HEK293 (cell line): ENCODE results near the gene KPNA1.

Experiments
- GLI4 ChIP-seq: fragments of 450-650 bp; formaldehyde crosslinking; IDR thresholded peaks from 2 replicates; pipeline ENCODE4 v1.5.1; 2016; ENCODE audit warnings: missing biosample characterization, missing genetic modification characterization
- HIC1 ChIP-seq: fragments of 450-650 bp; formaldehyde crosslinking; IDR thresholded peaks from 2 replicates; pipeline ENCODE4 v1.5.1; 2016; ENCODE audit warnings: missing biosample characterization, missing genetic modification characterization
- MYNN ChIP-seq: fragments of 450-650 bp; formaldehyde crosslinking; IDR thresholded peaks from 2 replicates; pipeline ENCODE4 v1.5.1; 2016; ENCODE audit warnings: missing biosample characterization, missing genetic modification characterization, borderline replicate concordance
- OVOL3 ChIP-seq: fragments of 450-650 bp; formaldehyde crosslinking; IDR thresholded peaks from 2 replicates; pipeline ENCODE4 v1.5.1; 2016; ENCODE audit warnings: missing biosample characterization, missing genetic modification characterization
- PATZ1 ChIP-seq: fragments of 450-650 bp; formaldehyde crosslinking; IDR thresholded peaks from 2 replicates; pipeline ENCODE4 v1.5.1; 2016; ENCODE audit warnings: missing biosample characterization, missing genetic modification characterization
- SCRT2 ChIP-seq: fragments of 450-650 bp; formaldehyde crosslinking; IDR thresholded peaks from 2 replicates; pipeline ENCODE4 v1.5.1; 2016; ENCODE audit warnings: missing biosample characterization, missing genetic modification characterization
- ZBTB11 ChIP-seq: fragments of 450-650 bp; formaldehyde crosslinking; conservative IDR thresholded peaks from 2 replicates; pipeline ENCODE4 v1.5.1; 2016; ENCODE audit warnings: low read depth, missing biosample characterization, missing genetic modification characterization
- ZBTB26 ChIP-seq: fragments of 450-650 bp; formaldehyde crosslinking; optimal IDR thresholded peaks from 2 replicates; pipeline ENCODE3; 2016; ENCODE audit warnings: missing biosample characterization, mild to moderate bottlenecking, missing genetic modification characterization
- ZFP37 ChIP-seq: fragments of 450-650 bp; formaldehyde crosslinking; IDR thresholded peaks from 2 replicates; pipeline ENCODE4 v1.5.1; 2016; ENCODE audit warnings: missing biosample characterization, missing genetic modification characterization
- ZNF202 ChIP-seq: fragments of 450-650 bp; formaldehyde crosslinking; IDR thresholded peaks from 2 replicates; pipeline ENCODE4 v1.5.1; 2016; ENCODE audit warnings: missing biosample characterization, missing genetic modification characterization, borderline replicate concordance
- ZNF335 ChIP-seq: fragments of 450-650 bp; formaldehyde crosslinking; conservative IDR thresholded peaks from 2 replicates; pipeline ENCODE4 v1.5.1; 2016; ENCODE audit warnings: missing biosample characterization, missing genetic modification characterization
- ZNF394 ChIP-seq: fragments of 450-650 bp; formaldehyde crosslinking; IDR thresholded peaks from 2 replicates; pipeline ENCODE4 v1.5.1; 2016; ENCODE audit warnings: missing biosample characterization, missing genetic modification characterization, mild to moderate bottlenecking, moderate library complexity, borderline replicate concordance
- ZNF558 ChIP-seq: fragments of 450-650 bp; formaldehyde crosslinking; IDR thresholded peaks from 2 replicates; pipeline ENCODE4 v1.5.1; 2016; ENCODE audit warnings: missing biosample characterization, missing genetic modification characterization
- ZNF560 ChIP-seq: fragments of 450-650 bp; formaldehyde crosslinking; IDR thresholded peaks from 2 replicates; pipeline ENCODE4 v1.5.1; 2017; ENCODE audit warnings: missing biosample characterization, missing genetic modification characterization, borderline replicate concordance
- ZNF624 ChIP-seq: fragments of 450-650 bp; formaldehyde crosslinking; IDR thresholded peaks from 2 replicates; pipeline ENCODE4 v1.5.1; 2017; ENCODE audit warnings: missing biosample characterization, missing genetic modification characterization
- ZNF629 ChIP-seq: fragments of 450-650 bp; formaldehyde crosslinking; IDR thresholded peaks from 2 replicates; pipeline ENCODE4 v1.5.1; 2017; ENCODE audit warnings: missing biosample characterization, missing genetic modification characterization
- ZNF707 ChIP-seq: fragments of 450-650 bp; formaldehyde crosslinking; IDR thresholded peaks from 2 replicates; pipeline ENCODE4 v1.5.1; 2016; ENCODE audit warnings: missing biosample characterization, missing genetic modification characterization
- ZNF791 ChIP-seq: fragments of 450-650 bp; formaldehyde crosslinking; IDR thresholded peaks from 2 replicates; pipeline ENCODE4 v1.5.1; 2016; ENCODE audit warnings: missing biosample characterization, missing genetic modification characterization
- TF ChIP-seq, protein P1 (sequence below): fragments of 450-650 bp; formaldehyde crosslinking; IDR thresholded peaks from 2 replicates; pipeline ENCODE4 v1.5.1; 2016; ENCODE audit warnings: missing biosample characterization, missing genetic modification characterization
- TF ChIP-seq, protein P2 (sequence below): fragments of 450-650 bp; formaldehyde crosslinking; IDR thresholded peaks from 2 replicates; pipeline ENCODE4 v1.5.1; 2016; ENCODE audit warnings: missing biosample characterization, missing genetic modification characterization
- TF ChIP-seq, protein P3 (sequence below): fragments of 450-650 bp; formaldehyde crosslinking; IDR thresholded peaks from 2 replicates; pipeline ENCODE4 v1.5.1; 2017; ENCODE audit warnings: missing biosample characterization, missing genetic modification characterization
- TF ChIP-seq, protein P4 (sequence below): fragments of 450-650 bp; formaldehyde crosslinking; IDR thresholded peaks from 2 replicates; pipeline ENCODE4 v1.5.1; 2017; ENCODE audit warnings: missing biosample characterization, missing genetic modification characterization

KPNA1 gene

GRCh38 chr3:122564155-122564912 lies 49.6 kb upstream of the KPNA1 start, which contains the start of the genes DTX3L and PARP9 (continued):
- TF ChIP-seq HIC1 (tag by site-specific recombination) (no peak), ZNF791 (tag by site-specific recombination) (no peak), ZFP37 (tag by site-specific recombination) (peak; percentile 37; the same call in 1 of the 2 replicates), ZNF707 (tag by site-specific recombination) (no peak), ZBTB11 (tag by site-specific recombination) (peak; percentile 66; the same call in 1 of the 2 replicates), OVOL3 (tag by site-specific recombination) (no peak), SCRT2 (tag by site-specific recombination) (0 out of 2 replicates have a peak, but pooled peaks have one; percentile 6), MYNN (tag by site-specific recombination) (no peak), ZNF624 (tag by site-specific recombination) (no peak), ZNF335 (tag by site-specific recombination) (peak; percentile 71), ZBTB26 (tag by site-specific recombination) (peak; percentile 91), PATZ1 (peak; percentile 87), ZNF560 (tag by site-specific recombination) (no peak), ZNF629 (tag by site-specific recombination) (no peak; the same call in 1 of the 2 replicates), ZNF394 (peak; percentile 57; the same call in 1 of the 2 replicates), GLI4 (tag by site-specific recombination) (no peak), ZNF202 (tag by site-specific recombination) (no peak), ZNF558 (no peak)
- TF ChIP-seq, protein P1, sequence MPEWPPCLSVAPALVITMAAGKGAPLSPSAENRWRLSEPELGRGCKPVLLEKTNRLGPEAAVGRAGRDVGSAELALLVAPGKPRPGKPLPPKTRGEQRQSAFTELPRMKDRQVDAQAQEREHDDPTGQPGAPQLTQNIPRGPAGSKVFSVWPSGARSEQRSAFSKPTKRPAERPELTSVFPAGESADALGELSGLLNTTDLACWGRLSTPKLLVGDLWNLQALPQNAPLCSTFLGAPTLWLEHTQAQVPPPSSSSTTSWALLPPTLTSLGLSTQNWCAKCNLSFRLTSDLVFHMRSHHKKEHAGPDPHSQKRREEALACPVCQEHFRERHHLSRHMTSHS: no peak
- TF ChIP-seq, protein P2, sequence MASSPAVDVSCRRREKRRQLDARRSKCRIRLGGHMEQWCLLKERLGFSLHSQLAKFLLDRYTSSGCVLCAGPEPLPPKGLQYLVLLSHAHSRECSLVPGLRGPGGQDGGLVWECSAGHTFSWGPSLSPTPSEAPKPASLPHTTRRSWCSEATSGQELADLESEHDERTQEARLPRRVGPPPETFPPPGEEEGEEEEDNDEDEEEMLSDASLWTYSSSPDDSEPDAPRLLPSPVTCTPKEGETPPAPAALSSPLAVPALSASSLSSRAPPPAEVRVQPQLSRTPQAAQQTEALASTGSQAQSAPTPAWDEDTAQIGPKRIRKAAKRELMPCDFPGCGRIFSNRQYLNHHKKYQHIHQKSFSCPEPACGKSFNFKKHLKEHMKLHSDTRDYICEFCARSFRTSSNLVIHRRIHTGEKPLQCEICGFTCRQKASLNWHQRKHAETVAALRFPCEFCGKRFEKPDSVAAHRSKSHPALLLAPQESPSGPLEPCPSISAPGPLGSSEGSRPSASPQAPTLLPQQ (tag by site-specific recombination): 0 out of 2 replicates have a peak, but pooled peaks have one; percentile 62
- TF ChIP-seq, protein P3, sequence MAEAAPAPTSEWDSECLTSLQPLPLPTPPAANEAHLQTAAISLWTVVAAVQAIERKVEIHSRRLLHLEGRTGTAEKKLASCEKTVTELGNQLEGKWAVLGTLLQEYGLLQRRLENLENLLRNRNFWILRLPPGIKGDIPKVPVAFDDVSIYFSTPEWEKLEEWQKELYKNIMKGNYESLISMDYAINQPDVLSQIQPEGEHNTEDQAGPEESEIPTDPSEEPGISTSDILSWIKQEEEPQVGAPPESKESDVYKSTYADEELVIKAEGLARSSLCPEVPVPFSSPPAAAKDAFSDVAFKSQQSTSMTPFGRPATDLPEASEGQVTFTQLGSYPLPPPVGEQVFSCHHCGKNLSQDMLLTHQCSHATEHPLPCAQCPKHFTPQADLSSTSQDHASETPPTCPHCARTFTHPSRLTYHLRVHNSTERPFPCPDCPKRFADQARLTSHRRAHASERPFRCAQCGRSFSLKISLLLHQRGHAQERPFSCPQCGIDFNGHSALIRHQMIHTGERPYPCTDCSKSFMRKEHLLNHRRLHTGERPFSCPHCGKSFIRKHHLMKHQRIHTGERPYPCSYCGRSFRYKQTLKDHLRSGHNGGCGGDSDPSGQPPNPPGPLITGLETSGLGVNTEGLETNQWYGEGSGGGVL (tag by site-specific recombination): peak; percentile 62
- TF ChIP-seq, protein P4, sequence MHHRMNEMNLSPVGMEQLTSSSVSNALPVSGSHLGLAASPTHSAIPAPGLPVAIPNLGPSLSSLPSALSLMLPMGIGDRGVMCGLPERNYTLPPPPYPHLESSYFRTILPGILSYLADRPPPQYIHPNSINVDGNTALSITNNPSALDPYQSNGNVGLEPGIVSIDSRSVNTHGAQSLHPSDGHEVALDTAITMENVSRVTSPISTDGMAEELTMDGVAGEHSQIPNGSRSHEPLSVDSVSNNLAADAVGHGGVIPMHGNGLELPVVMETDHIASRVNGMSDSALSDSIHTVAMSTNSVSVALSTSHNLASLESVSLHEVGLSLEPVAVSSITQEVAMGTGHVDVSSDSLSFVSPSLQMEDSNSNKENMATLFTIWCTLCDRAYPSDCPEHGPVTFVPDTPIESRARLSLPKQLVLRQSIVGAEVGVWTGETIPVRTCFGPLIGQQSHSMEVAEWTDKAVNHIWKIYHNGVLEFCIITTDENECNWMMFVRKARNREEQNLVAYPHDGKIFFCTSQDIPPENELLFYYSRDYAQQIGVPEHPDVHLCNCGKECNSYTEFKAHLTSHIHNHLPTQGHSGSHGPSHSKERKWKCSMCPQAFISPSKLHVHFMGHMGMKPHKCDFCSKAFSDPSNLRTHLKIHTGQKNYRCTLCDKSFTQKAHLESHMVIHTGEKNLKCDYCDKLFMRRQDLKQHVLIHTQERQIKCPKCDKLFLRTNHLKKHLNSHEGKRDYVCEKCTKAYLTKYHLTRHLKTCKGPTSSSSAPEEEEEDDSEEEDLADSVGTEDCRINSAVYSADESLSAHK (tag by site-specific recombination): no peak
